ENCODE measurements around the gene PLA2G4A.

PLA2G4A gene

DNA sequence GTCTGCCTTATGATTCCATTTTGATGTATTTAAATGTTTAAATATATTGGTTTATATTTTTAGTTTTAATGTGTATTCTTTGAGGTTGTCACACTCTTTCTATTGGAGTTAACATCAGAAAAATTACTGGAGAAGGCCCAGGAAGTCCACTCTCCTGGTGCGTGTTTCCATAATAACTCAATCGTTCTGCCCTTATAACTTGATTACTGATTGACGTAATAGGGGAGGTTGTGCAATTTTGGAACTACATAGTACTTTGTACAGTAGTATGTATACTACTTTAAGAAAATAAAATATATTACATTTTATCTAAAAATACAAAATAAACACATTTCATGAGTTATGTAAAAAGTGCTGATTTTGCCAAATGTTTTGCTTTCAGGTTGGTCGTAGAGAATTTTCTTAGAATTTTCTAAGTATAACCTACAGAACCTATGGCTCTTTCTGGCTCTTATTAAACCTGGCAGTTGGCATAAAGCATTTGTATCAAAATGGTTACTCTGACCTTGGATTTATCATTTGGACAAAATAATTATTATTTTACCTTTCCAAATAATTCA is 5.7 kb downstream of the PLA2G4A start:
- no peak for DNase-seq

- DNase-seq, result no peak
These were observed 6.7 kb downstream of the PLA2G4A start for GRCh38 chr1:186835448-186835847.

DNA sequence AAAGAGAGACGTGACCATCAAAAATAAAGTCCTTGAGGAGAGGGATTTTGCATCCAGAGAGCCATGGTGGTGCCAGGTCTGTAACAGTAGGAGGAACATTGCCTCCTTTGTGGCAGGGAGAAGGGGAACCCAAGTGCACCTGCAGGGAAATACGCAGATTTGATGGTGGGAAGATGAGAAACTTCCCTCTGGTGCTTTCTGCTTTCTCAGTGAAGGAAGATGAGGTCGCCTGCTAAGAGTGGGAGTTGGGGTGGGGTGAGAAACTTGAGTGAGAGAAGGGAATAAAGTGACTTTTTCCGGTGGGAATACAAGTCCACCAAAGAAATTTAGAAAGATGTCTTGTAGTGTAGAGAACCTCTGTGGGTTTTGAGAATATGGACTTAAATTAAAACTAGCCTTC is 9.1 kb downstream of the PLA2G4A start:
- no peak for DNase-seq

- DNase-seq, result no peak
These were observed 9.8 kb downstream of the PLA2G4A start for GRCh38 chr1:186838380-186839040.

GRCh38 chr1:186839041-186839400 is 10.3 kb downstream of the PLA2G4A start:
- DNase-seq, result no peak

DNA sequence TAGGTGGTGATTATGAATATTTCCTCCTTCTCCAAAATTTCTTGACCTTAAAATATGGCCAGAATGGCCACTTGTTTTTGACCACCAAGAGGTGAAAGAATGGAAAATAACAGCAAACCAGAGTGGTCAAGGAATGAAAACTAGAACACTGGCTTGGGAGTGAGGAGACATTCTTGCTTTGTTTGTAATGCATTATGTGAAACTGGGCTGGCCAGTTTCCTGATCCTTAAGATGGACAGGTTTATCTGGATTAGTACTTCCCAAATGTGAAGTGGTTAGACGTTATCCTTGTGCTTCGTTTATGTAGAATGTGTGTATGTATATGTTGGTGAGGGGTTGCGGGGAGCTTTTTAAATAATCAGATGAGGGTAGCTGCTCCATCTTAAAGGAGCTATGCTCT is 12.8 kb downstream of the PLA2G4A start:
- no peak for DNase-seq

GRCh38 chr1:186842547-186842946 is 13.8 kb downstream of the PLA2G4A start:
- DNase-seq, result no peak

DNA sequence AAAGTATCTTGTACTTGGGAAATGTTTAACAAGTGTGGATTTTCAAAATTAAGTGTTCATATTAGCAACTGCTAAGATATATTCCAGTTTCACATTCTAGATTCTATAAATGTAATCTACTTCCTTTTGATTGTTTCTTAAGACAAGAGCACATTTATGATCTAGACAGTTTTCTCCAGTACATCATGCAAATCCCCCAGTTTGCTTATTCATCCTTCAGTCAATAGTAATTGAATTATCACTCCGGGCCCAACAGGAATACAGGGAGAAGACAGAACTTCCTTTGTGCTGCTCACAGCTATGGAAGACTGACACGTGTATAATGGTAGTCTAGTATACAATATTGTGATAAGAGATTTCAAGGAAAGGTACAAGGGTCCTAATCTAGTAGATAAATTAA is 14.5 kb downstream of the PLA2G4A start:
- DNase-seq, result no peak

DNA sequence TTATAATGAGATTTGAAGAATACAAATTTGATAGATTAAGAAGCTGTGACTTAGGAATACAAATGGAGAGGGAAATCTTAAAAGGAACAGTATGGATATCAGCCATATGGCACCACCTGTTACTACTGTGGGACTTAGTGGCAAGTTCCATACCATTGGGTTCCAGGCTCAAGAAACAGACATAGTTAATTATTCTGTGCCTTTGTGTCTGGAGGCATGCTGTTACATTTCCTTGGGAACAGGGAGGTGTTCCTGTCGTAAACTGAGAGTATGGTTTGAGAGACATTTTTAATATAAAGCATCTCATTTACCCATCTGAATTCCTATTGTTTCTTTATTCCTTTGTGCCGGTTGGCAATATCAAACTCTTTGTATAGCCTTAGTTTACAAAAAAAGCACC is 15.2 kb downstream of the PLA2G4A start:
- DNase-seq, result no peak

DNA sequence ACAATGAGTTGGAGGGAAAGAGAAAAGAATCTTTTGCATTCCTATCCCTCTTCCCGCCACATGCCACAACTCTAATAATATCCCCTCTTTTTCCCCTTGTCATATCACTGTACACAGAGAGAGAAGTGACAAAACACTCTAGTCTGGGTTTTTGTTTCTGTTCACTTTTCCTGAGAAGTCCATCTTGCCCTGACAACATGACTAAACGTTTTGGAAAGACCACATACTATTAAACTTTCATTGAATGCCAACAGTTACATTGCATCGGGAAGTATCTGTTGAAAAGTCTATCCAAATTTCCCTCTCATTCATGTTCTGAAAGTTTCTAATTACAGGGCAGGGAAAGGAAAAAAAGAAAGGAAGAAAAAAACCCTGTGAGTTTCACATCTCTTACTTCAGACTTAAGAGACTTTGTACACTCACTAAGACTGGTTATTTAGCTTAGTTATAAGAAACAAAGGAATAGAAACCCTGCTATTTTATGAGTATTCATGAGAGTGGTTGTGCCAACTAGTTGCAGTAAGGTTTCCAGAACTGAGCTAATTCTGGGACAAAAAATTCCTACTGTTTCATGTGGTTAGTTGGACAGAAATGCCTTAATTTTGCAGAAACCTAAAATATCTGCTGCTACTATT is 16.9 kb downstream of the PLA2G4A start:
- no peak for DNase-seq

- no peak for DNase-seq
These were observed 19.9 kb downstream of the PLA2G4A start for GRCh38 chr1:186848509-186849130.

DNA sequence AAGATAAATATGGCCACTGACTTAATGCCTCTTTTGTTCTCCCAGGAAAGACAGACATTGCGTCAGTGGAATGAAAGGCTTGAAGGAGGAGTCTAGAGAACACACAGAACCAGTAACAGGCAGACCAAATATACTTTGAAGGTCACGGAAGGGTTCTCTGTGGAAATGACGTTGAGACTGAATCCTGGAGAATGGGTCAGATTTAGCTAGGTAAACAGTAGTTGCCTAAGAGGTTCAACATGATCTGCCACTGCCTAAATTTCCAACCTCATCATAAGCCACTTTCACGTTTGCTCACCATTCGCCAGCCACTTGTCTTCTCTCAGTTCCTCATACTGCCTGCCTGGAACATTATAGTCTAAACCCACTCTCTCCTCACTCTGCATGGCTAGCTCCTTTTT is 20.5 kb downstream of the PLA2G4A start:
- DNase-seq, result no peak

DNA sequence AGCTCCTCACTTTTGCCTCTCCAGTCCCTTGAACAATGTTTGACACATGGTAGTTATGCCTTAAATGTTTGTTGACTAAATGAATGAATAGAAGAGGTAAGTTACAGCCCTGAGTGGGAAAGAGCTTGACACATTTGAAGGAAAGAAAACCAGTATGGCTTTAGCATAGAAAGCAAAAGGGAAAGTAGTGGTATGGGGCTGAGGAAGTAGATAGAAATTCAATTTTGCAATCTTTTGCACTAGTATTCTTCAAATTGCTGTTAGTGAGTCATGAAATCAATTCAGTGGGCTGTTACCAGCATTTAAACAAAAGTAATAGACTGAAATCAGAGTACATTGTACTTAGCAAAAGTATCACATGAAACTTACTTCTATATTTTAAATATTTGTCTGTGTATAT is 21.1 kb downstream of the PLA2G4A start:
- no peak for DNase-seq

DNA sequence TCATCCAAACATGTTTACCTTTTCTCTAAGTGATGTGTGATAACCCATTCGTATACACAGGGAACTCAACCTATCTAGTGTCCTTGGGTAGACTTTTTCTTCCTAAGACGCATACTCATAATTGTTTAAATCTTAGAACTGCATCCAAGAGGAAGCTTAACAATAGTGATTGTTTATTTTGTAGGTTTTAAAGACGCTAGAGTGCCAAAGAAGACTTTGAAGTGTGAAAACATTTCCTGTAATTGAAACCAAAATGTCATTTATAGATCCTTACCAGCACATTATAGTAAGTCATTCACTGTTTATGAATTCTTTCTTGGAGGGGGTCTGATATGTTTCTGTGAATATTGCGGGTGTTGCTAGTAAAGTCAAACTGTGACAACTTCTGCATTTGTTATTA is 25.4 kb downstream of the PLA2G4A start:
- no peak for DNase-seq

GRCh38 chr1:186858923-186859322 is 30.2 kb downstream of the PLA2G4A start:
- DNase-seq, result no peak

GRCh38 chr1:186859995-186860394 is 31.2 kb downstream of the PLA2G4A start:
- no peak for DNase-seq

- no peak for DNase-seq
These were observed 35.5 kb downstream of the PLA2G4A start for GRCh38 chr1:186864296-186864695.

DNA sequence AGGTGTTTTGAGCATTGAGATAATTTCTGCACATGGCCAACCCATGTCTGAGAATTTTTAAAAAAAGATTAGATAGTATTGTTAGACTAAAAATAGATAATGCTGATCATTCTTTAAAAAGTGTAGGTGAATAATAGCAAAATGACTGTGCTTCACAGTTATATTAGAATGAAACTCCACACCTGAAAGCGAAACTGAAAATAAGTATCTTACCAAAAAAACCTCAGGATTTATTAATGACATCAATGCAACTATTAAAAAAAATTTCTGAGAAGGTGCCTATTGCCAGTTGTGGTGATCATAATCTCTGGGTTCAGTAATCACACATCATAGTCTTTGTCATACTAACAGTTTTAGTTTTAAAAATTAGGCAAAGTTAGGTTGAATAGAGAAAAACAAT is 36.5 kb downstream of the PLA2G4A start:
- no peak for DNase-seq

DNA sequence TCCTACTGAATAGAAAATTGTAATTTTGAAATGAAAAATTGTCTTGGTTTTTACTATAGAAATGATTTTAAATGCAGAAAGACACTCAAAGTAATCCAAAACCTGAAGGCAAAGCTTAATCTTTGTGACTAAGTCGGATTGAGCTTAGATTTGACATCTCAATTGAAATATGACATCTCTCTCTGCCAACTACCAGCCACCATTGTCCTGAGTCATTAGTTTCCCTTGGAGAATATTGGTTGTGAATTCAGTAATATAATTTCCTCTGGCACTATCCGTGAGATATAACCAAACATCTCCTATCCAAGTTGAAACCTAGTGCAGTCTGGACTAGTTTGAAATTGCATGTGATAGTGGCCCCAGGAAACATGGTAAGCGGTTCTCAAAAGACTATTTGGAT is 37.1 kb downstream of the PLA2G4A start:
- no peak for DNase-seq

- no peak for DNase-seq
These were observed 40.9 kb downstream of the PLA2G4A start for GRCh38 chr1:186869526-186870228.

GRCh38 chr1:186871784-186872183 is 43.0 kb downstream of the PLA2G4A start:
- no peak for DNase-seq

GRCh38 chr1:186872291-186872690 is 43.5 kb downstream of the PLA2G4A start:
- no peak for DNase-seq

- DNase-seq, result no peak
These were observed 44.9 kb downstream of the PLA2G4A start for GRCh38 chr1:186873687-186874086.

Measured in stimulated activated CD8-positive, alpha-beta memory T cell treated with anti-CD3 and anti-CD28 coated beads, Interleukin-4, amount 100 ng/mL, for 48 hours (primary cell).